Fibroblast of mammary gland (primary cell): Measurements from ENCODE around the gene ATXN7.

Source experiments
- DNase-seq: peaks from one replicate; pipeline ENCODE4 v3.0.0-alpha.2; 2010; ENCODE audit warnings: low read depth
- H3K4me3 ChIP-seq: 2 replicates; pipeline ENCODE4 v1.5.1; 2011; ENCODE audit warnings: low read depth, mild to moderate bottlenecking, low read length, moderate library complexity; ENCODE audit not compliant: control insufficient read depth
- TF ChIP-seq, protein P1 (sequence below): conservative IDR thresholded peaks from 2 replicates; pipeline ENCODE4 v1.5.1; 2011; ENCODE audit warnings: low read depth, low read length, inconsistent platforms; ENCODE audit not compliant: control insufficient read depth, insufficient read depth

ATXN7 gene

DNA sequence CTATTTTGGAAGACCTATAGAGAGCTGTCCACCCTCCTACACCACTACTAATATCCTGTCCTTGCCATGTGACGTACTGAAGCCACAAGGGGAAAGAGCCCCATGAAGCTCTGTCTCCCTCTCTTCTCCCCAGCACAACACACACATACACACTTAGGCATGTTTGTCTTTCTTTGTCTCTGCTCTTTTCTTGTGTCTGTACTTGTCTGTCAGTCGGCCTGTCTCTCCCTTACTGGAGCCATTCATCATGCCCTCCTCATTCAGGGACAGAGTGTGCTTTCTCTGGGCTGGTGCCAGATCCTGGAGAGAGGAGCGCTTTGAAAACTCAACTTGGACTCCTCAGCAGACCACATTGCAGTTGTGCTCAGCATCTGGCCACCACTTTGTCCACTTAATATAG lies 112.1 kb downstream of the ATXN7 start:
- peak; percentile 90 for DNase-seq

DNA sequence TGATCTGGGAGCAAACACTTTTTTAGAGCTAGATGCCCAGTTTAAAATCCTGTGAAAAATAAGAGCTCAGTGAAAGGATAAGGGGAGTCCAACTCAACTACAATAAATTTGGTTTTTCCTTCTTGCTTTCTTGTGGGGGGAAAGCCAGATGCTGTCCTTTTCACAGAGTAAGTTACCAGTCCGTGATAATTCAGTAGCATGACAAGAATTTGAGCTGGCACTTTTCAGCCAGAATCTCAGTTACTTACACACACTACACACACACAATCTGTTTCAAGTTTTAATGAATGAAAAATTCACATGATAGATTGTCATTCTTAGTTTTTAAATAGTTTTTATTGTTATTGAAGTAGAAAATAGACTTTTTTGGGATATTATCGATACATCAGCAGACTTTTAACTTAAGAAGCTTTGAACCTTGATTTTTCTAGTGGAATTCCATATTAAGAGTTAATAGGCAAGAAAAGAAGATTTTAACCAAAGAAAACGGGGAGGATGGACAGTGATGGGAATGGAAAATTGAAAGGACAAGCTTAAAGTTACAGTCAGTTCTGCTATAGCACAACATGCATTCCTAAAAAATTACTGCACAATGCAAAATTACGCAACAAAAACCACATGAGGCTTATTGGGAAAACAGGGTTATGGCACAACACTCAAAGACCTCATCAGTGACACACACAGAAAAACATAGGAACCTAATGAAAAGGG lies 112.6 kb downstream of the ATXN7 start:
- TF ChIP-seq, protein P1, sequence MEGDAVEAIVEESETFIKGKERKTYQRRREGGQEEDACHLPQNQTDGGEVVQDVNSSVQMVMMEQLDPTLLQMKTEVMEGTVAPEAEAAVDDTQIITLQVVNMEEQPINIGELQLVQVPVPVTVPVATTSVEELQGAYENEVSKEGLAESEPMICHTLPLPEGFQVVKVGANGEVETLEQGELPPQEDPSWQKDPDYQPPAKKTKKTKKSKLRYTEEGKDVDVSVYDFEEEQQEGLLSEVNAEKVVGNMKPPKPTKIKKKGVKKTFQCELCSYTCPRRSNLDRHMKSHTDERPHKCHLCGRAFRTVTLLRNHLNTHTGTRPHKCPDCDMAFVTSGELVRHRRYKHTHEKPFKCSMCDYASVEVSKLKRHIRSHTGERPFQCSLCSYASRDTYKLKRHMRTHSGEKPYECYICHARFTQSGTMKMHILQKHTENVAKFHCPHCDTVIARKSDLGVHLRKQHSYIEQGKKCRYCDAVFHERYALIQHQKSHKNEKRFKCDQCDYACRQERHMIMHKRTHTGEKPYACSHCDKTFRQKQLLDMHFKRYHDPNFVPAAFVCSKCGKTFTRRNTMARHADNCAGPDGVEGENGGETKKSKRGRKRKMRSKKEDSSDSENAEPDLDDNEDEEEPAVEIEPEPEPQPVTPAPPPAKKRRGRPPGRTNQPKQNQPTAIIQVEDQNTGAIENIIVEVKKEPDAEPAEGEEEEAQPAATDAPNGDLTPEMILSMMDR, result no peak
- DNase-seq, result peak; percentile 99
- H3K4me3 ChIP-seq, result peak overlapping the region; percentile 30

More for the DNA sequence above, 112.1 kb downstream of the ATXN7 start:
- TF ChIP-seq, protein P1, result no peak
- H3K4me3 ChIP-seq, result peak overlapping the region; percentile 30

- no peak overlapping the region for H3K4me3 ChIP-seq
- no peak for DNase-seq
- TF ChIP-seq, protein P1, result no peak
Measured at GRCh38 chr3:63976872-63977200, 113.2 kb downstream of the ATXN7 start.

- TF ChIP-seq, protein P1, result no peak
Measured at GRCh38 chr3:63977893-63978292, 114.2 kb downstream of the ATXN7 start.

GRCh38 chr3:63979093-63979885 lies 115.6 kb downstream of the ATXN7 start:
- TF ChIP-seq, protein P1, result no peak
- no peak overlapping the region for H3K4me3 ChIP-seq
- DNase-seq, result peak; percentile 26

More at GRCh38 chr3:63977893-63978292, 114.2 kb downstream of the ATXN7 start:
- no peak overlapping the region for H3K4me3 ChIP-seq
- DNase-seq, result peak; percentile 42

DNA sequence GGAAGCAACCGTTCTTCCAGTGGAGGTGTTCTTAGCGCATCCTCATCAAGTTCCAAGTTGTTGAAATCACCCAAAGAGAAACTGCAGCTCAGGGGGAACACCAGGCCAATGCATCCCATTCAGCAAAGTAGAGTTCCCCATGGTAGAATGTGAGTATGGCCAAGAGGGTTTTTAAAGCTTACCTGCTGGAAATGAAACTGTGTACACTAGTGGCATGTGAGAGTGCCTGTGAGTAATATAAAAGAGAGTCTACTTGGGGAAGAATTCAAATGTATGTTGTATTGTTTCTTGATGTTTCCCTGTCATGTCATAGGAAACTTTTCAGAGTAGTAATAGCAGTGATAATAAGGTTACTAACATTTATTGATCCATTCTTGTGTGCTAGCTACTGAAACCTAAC lies 116.4 kb downstream of the ATXN7 start:
- TF ChIP-seq, protein P1, result no peak
- H3K4me3 ChIP-seq, result no peak overlapping the region
- no peak for DNase-seq
